ENCODE results near the gene ULK2. TPM values are rescaled to one million over a fixed set of nuclear protein-coding genes. Genes with fewer than 3 reads are reported as not detected.
A peak's percentile ranks its signal among the peaks of the same experiment; 100 is the strongest.
"Not testable (repeated sequence)": the region's sequence is repeated elsewhere in the genome, so short reads cannot be mapped to it uniquely, and the experiment has no call there.

The ULK2 gene
- total RNA-seq, 6 donors from 2014 or later = 16.2 to 43.0 (median 26.2) TPM

- WGBS, 2 donors = 73 to 75% methylated on average over 8 of the region's 8 CpGs
- TF ChIP-seq CTCF (IDR thresholded peaks at IDR 0.05) (no peak), POLR2A (IDR thresholded peaks at IDR 0.05) (no peak), POLR2AphosphoS5 (IDR thresholded peaks at IDR 0.05) (no peak), EP300 (IDR thresholded peaks at IDR 0.05) (no peak)
- Histone ChIP-seq H3K4me1 (peaks cover 3 to 21% (median 10%) of the 10 kb centered on the region in 4 donors), H3K9me3 (no peaks in the 10 kb centered on the region), H3K4me3 (no peak overlapping the region), H3K36me3 (peaks cover 0 to 19% (median 4%) of the 10 kb centered on the region in 4 donors), H3K27me3 (no peaks in the 10 kb centered on the region), H3K27ac (no peak overlapping the region)
- DNase-seq = peak in 1 of 2 donors; percentile 30
- ATAC-seq (ENCODE audit: low FRiP score in 2 of 2) = peak; percentile 38 to 40
These were observed 29.5 kb upstream of the ULK2 start for GRCh38 chr17:19897090-19897837.

- 59 to 73% methylated on average over 2 of the region's 2 CpGs for WGBS, 2 donors
- TF ChIP-seq CTCF (IDR thresholded peaks at IDR 0.05) (no peak), POLR2AphosphoS5 (IDR thresholded peaks at IDR 0.05) (no peak), EP300 (IDR thresholded peaks at IDR 0.05) (no peak), POLR2A (IDR thresholded peaks at IDR 0.05) (no peak)
These were observed 28.9 kb upstream of the ULK2 start for GRCh38 chr17:19896679-19897078.

GRCh38 chr17:19890554-19890953, 22.8 kb upstream of the ULK2 start:
- ATAC-seq (ENCODE audit: low FRiP score in 2 of 2); H3K4me3 ChIP-seq; H3K9me3 ChIP-seq; H3K4me1 ChIP-seq; H3K36me3 ChIP-seq; H3K27me3 ChIP-seq: not testable (repeated sequence)
- peak in 1 of 2 donors; percentile 67 for DNase-seq
- peak overlapping the region in 1 of 4 donors; percentile 69 for H3K27ac ChIP-seq
- 71 to 74% methylated on average over 5 of the region's 5 CpGs for WGBS, 2 donors

More at GRCh38 chr17:19896679-19897078, 28.9 kb upstream of the ULK2 start:
- H3K9me3 ChIP-seq = no peaks in the 10 kb centered on the region
- DNase-seq (no peak), ATAC-seq (ENCODE audit: low FRiP score in 2 of 2) (no peak)
- H3K4me3 ChIP-seq = no peak overlapping the region
- no peaks in the 10 kb centered on the region for H3K27me3 ChIP-seq
- H3K4me1 ChIP-seq = peaks cover 3 to 21% (median 10%) of the 10 kb centered on the region in 4 donors
- H3K36me3 ChIP-seq = peaks cover 0 to 14% (median 4%) of the 10 kb centered on the region in 4 donors
- no peak overlapping the region for H3K27ac ChIP-seq

- not testable (repeated sequence) for H3K36me3 ChIP-seq; H3K27me3 ChIP-seq; H3K4me1 ChIP-seq; H3K4me3 ChIP-seq; ATAC-seq (ENCODE audit: low FRiP score in 2 of 2); H3K9me3 ChIP-seq; DNase-seq
- WGBS, 2 donors = 88 to 91% methylated on average over 5 of the region's 5 CpGs
- H3K27ac ChIP-seq = peak overlapping the region in 1 of 4 donors; percentile 58
These were observed 22.3 kb upstream of the ULK2 start for GRCh38 chr17:19890001-19890400.

- TF ChIP-seq POLR2A (IDR thresholded peaks at IDR 0.05) (no peak), EP300 (IDR thresholded peaks at IDR 0.05) (no peak), CTCF (IDR thresholded peaks at IDR 0.05) (no peak), POLR2AphosphoS5 (IDR thresholded peaks at IDR 0.05) (no peak)
- ATAC-seq (ENCODE audit: low FRiP score in 2 of 2) (no peak), DNase-seq (no peak)
- H3K27me3 ChIP-seq = no peaks in the 10 kb centered on the region
- no peaks in the 10 kb centered on the region for H3K36me3 ChIP-seq
- H3K27ac ChIP-seq = no peak overlapping the region
- no peaks in the 10 kb centered on the region for H3K9me3 ChIP-seq
- peaks cover 0 to 4% (median 0%) of the 10 kb centered on the region in 4 donors for H3K4me1 ChIP-seq
- H3K4me3 ChIP-seq = no peak overlapping the region
These were observed 18.4 kb upstream of the ULK2 start for GRCh38 chr17:19886116-19886515.
